Stimulated activated CD4-positive, alpha-beta T cell treated with anti-CD3 and anti-CD28 coated beads, Interleukin-12 subunit alpha, Interleukin-12 subunit beta, amount 100 ng/mL, for 4 hours (primary cell): ENCODE data around the gene CCDC12.

Experiments
- DNase-seq: peaks from one replicate; pipeline ENCODE4 v3.0.0-alpha.2; 2020

CCDC12 gene

DNA sequence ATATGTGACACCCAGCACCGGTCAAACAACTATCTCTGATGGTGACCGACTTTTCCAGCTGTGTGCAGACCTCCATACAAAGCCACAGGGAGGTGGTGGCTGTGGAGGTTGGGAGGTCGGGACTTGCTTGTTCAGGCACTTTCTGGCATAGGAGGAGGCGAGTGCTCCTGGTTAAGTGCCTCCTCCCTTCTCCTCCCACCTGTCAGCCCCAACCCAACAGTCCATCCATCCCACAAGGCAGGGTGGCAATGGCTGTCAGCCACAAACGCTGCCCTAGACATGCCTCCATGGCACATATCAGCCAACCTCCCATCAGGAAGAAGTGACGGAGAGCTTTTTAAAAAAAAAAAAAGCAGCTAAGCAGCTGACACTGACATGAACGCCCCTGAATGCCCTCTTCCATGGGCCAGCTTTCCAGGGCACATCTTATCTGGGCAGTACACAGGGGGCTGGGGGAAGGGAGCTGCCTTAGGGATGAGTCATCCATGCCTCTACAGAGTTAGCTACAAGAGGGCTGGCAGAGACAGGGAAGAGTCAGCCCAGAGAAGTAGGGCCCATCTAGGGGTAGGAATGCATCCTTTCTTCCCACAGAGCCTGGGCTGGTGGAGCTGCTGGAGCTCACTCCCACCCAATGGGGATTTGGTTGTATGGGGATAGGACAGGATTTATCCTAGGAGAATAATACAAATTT lies 41.2 kb downstream of the CCDC12 start:
- DNase-seq = no peak

GRCh38 chr3:46934498-46935167 lies 41.9 kb downstream of the CCDC12 start:
- DNase-seq = no peak

GRCh38 chr3:46934072-46934471 lies 42.5 kb downstream of the CCDC12 start:
- DNase-seq = no peak

DNA sequence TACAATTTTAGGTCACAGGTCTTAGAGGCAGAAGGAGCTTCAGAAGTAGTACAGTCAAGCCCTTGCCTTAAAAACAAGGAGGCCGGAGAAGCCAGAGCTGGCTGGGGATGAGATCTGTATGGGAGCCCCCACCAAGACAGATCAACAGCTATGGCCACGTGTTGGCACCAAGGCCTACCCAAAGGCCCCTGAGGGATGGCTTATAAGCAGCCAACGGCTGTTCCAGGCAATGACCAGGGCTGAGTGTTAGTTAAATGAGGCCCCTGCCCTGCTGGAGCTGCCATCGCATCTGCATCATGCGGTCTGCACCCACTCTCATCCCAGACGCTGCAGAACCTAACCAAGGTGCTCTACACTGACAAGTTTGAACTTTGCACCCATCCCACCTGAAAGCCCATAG lies 43.3 kb downstream of the CCDC12 start:
- DNase-seq = no peak

DNA sequence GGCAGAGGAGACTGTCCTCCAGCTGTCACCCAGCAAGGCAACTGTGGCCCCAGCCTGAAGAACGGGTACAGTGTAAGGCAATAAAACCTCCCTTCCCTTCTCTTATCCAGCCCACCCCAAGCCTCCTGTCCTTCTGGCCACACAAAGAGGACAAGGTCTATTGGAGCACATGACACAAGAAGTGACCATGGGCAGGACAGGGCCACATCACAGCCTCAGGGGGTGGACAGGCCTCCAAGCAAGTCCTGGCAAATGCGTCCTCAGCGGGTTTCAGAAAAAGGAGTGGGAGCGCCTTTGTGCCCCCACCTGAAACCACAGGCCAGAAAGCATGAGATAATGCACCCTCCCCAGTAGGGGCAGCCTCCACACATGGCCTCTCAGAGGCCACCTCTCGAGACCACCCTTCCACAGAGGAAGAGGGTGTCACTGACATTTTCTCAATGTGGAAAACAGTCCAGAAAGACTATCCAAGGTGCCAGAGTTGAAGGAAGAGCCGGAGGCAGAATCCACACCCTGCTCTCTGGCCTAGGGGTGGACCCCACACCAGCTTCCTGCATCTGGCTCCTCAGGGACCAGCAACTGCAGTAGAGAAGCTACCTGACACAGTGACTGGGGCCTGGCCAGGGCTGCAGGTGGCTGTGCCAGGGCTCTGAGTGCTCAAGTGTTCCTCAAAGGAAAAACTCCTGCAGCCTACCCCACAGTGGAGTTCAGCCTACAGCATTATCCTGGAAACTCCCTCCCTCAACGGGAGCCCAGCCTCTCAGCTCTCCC lies 43.9 kb downstream of the CCDC12 start:
- no peak for DNase-seq

DNA sequence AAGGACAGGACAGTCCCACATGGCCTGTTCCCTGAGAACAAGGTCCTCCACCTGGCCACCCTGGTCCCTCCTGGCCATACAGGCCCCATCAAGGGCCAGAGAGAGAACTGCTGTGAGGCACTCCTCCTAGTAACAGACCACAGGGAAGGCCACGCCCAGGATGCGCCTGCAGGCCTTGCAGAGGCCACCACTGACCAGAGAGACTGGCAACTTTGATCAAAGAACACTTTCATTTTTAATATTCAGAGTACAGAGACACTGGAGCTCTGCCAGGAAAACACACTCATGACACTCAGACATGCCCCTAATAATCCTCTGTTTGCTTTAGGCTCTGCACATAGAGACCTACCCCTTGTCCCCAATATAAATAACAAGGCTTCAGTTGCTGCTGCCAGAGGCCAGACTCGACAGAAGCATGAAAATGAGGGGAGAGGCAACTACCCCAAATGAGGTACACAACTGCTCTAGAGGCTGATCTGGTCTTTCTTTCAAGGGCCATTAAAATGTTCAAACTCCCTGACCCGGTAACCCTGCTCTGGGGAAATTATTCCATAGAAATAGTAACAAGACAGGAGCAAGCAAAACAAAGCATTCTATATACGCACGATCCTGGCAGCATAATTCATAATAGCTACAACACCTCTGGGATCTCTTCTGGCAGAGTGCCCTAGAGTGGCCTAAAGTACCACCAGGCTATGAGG lies 44.8 kb downstream of the CCDC12 start:
- DNase-seq = no peak

DNA sequence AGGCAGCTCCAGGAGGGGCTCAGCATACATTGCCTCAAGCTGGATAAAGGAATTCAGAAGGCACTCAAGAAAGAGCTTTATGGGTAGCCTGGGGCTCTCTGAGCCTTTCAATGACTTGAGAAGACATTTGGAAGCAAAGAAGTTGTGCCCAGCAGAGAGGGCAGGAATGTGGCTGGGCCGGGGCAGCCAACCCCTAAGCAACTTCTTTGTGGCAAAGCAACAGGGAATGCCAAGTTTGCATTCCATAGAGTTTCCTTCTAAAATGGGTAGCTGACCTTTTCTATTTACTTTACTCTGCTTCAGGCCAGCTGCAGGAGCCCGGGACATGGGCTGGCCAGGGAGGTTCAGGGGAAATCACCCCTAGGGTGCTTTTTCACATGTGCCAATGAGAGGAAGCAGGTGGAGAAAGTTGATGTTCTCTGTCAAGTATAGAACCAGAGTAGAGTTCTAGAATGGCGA lies 45.6 kb downstream of the CCDC12 start:
- no peak for DNase-seq

DNA sequence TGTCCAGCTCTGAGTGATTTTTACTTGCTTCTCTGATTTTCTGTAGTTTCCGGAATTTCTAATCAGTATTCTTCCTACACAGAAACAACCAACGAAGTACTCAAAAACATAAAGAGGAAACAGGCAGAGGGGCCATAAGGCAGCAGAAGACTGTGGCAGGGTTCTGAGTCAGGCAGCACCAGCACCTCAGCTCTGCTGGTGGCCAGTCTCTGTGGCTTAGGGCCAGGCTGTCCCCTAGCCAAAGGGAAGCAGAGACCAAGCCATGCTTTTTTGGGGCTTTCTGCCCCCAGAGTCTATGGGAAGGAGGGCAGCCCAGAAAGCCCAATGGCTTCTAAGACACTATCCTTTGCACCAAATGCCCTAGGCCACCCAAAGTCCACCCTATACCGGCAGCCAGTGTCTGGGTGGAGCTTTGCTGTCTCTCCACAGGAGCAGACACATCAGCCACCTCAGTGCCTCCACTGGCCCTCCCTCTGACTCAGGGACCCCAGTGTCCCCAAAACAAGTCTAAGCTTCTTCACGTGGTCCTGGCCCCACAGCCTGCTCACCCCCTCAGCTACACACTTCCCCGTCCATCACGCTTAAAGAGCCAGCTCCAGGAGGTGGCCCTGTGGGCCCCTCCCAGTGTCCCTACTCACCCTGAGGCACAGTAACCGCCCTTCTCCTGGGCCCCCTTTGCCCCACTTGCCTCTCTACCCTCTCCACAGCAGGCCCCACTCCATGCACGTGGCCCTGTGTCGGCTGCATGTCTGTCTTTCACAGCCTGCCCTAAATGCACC lies 46.2 kb downstream of the CCDC12 start:
- DNase-seq = no peak

DNA sequence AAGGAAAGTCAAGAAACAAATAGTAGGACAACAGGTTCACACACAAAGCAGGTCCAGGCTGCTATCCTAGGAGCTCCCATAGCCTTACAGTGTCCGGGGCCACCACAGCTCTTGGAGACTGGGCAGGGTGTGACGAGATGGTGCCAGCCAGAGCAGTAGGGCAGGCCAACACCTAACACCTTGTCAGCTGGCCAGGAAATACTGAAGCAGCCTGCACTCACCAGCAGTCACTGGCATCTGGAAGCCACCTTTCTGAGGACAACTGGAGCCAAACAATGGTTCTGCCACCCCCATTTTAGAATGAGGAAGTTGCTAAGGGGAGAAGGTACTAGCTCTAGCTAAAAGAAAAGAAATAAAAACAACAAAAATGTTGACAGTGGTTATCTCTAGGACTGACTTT lies 47.2 kb downstream of the CCDC12 start:
- no peak for DNase-seq

DNA sequence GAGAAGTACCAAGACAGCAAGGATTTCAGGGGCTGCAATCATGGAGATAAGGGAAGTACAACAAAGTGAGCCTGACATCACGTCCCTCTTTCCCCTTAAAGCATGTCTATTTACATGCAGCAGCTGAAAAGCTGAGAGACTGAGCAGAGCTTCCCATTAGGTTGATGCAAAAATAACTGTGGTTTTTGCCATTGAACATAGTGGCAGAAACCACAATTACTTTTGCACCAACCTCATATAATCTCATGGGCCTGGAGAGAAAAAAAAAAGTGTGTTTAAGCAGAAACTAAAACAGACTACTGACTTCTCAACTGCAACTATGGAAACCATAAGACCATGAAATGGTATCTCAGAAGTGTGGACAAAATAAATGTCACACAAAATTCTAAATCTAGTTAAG lies 48.3 kb downstream of the CCDC12 start:
- DNase-seq = no peak

GRCh38 chr3:46927718-46928073 lies 48.8 kb downstream of the CCDC12 start:
- DNase-seq = no peak

DNA sequence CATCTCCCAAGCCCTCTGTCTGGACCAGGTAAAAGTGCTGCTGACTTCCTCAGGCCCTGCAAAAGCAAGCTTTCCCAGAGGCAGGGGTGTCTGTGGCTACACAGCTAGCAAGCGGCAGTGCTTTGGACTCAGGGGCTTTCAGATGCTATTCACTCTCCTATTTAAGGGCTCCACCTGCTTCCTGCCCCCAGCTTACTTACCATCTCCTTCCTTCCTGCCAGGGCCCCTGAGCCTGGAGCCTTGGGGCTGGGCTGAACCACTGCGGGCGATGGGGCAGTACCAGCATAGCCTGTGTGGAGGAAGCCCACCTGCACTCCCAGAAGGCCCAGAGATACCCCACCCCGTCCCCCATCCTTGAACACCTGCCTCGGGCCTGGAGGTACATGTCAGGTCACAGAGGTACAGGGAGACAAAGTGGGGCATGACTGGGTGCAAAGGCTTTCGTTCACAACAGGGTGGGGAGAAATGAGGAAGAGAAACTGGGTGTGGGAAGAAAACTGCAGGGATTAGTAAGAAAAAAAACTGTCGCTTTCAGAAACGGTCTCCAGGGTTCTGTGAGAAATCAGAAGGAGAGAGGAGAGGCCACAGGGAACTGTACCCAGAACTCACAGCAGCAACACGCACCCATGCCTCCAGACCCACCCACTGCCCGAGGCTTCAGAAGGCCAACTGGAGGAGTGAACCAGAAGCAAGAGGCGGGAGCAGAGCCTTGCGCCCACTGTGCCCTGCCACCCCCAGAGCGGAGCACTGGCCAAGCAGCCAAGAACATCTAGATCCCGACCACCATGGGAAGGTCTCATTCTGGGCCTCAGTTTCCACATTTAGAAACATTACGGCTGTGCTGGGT lies 49.5 kb downstream of the CCDC12 start:
- no peak for DNase-seq

GRCh38 chr3:46926447-46926846 lies 50.1 kb downstream of the CCDC12 start:
- DNase-seq = no peak

DNA sequence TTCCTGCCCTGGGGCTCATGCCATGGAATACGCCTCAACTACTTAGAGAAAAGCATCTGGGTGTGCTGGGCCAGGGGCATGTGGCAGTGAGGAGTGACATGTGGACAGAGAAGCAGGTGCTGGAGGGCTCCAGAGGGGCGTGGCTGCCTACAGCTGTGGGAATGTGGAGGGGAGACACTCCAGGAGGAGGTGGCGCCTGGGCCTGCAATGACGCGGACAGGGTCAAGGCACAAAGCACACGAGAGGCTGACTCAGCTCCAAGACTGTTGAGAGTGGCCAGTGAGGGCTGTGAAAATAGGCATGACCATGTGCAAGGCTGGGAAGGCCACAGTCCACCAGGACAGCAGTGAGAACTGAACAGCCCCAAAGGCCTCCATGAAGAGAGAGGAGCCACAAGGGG lies 50.5 kb downstream of the CCDC12 start:
- DNase-seq = no peak

- DNase-seq = no peak
Measured at GRCh38 chr3:46925585-46925934, 51.0 kb downstream of the CCDC12 start.

DNA sequence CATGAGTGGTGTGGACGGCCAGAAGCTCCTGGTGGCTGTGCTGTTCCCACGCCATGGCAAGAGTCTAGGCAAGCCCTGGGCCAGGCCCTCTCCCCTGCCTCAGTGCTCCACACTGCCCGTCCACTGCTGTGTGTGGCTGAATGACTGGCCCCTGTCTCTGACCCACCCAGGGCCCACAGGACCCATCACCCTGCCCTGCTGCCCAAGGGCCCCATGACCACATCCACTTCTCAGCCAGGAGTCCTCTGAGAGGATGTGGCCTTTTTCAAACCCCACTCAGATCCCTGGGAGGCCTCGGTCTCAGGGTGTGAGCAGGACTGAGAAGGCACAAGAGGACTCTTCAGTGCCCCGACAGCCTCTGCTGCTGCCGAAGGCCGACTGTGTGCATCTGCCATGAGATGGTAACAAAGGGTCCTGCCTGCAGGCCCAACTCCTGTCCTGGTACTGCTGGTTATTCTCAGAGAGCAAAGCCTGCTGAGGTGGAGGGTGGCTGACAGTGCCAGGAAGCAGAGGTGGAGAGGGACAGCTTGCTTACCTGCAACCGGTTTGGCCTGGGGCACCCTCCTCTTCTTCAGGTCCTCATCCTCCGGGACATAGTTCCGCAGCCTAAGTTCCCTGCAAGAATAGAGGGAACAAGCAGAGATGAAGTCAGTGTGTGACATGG lies 51.5 kb downstream of the CCDC12 start:
- DNase-seq = no peak

- DNase-seq = peak; percentile 29
Measured at GRCh38 chr3:46923559-46924350, 52.8 kb downstream of the CCDC12 start.

DNA sequence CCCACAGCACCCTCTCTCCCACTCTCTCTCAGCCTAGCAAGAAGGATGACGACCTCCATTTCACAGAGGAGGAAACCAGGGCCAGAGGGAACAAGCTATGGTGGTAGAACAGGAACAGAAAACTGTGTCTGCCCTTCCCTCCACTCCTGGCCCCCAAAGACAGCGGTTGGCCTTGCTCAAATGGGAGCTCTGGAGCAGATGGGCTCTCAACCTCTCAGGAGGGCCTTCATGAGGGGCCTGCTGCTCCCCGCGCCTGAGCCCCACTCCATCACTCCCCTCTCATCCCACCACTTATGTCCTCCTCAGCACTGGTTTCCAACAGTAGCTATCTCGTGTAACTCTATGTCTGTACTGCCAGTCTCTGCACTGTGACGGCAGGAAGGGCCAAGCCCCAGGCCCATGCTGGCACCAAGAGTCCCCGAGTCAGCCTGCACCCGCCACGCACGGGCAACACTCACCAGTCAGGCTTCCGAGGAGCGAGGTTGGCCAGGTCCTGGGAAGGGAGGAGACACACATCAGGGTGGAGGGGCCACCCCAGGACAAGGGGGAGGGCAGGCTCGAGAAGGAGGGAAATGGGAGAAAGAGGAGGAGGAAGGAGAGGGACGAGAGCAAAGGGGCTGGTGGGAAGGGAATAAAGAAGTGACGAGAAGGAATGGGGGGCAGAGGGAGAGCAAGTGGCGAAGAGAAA lies 53.5 kb downstream of the CCDC12 start:
- DNase-seq = no peak

DNA sequence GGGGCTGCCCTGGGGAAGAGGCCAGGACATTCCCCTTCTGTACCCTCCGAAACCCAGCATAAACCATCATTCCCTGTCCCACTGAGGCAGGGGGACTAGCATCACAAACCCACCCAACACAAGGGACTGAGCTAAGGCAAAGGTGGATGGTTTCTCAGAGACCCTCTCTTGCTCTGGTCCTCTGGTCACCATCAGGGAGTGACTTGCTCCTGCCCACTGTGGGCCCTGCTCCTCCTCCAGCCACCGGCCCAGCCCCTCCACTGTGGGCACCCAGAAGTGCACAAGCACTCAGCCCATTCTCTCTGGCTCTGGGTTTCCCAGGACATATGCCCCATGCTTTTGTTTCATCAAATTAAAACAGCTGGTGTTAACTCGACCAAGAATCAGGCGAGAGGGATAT lies 54.1 kb downstream of the CCDC12 start:
- no peak for DNase-seq

DNA sequence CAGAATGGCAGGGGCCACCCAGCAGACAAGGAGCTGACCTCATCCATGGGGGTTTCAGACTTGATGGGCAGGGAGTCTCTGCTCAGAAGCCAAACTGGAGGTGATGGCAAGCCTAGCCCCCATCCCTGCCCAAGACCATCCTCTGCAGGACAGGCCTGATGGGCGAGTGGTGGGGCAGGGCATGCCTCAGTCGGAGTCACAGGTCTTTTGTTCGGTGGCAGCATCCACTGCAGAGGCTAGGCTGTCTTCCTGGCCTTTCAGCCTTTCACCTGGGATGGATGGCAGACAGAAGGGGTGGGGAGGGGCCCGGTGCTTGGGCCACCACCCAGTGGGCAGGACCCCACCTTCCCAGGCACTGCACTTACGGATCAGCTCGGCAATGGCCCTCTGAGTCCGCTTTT lies 54.7 kb downstream of the CCDC12 start:
- no peak for DNase-seq
